Type B pancreatic cell (in vitro differentiated cells): ENCODE results near the gene AHRR. TPM values are rescaled to one million over a fixed set of nuclear protein-coding genes. Genes with fewer than 3 reads are reported as not detected.

Source experiments
- DNase-seq: peaks from one replicate; pipeline ENCODE4 v3.0.0; 2021; ENCODE audit warnings: mixed read lengths; ENCODE audit not compliant: unreplicated experiment; ENCODE audit errors: extremely low spot score
- H3K27ac Mint-ChIP-seq: 2 replicates; pipeline ENCODE4 v1.8.0; 2021; ENCODE audit warnings: mild to moderate bottlenecking, mixed read lengths
- H3K27me3 Mint-ChIP-seq: 2 replicates; pipeline ENCODE4 v1.8.0; 2021; ENCODE audit warnings: mixed read lengths
- H3K36me3 Mint-ChIP-seq: 2 replicates; pipeline ENCODE4 v1.8.0; 2021; ENCODE audit warnings: mixed read lengths
- H3K4me1 Mint-ChIP-seq: one replicate; pipeline ENCODE4 v1.8.0; 2021; ENCODE audit warnings: mixed read lengths; ENCODE audit not compliant: unreplicated experiment
- H3K4me3 Mint-ChIP-seq: 2 replicates; pipeline ENCODE4 v1.8.0; 2021; ENCODE audit warnings: mild to moderate bottlenecking, mixed read lengths
- H3K9me3 Mint-ChIP-seq: 2 replicates; pipeline ENCODE4 v1.8.0; 2021; ENCODE audit warnings: mixed read lengths
- total RNA-seq: library from RNA; stranded (reverse); gene quantifications from 2 replicates; pipeline ENCODE4 v1.2.1, GENCODE V29; 2021; ENCODE audit warnings: low replicate concordance
- TF ChIP-seq, protein P1 (sequence below): fragments of 200-600 bp; sonication (generic); conservative IDR thresholded peaks from 2 replicates; pipeline ENCODE4 v1.5.0; 2021; ENCODE audit warnings: antibody characterized with exemption, mild to moderate bottlenecking

Gene AHRR
- total RNA-seq, 1 donor from 2014 or later: 13.4 TPM

DNA sequence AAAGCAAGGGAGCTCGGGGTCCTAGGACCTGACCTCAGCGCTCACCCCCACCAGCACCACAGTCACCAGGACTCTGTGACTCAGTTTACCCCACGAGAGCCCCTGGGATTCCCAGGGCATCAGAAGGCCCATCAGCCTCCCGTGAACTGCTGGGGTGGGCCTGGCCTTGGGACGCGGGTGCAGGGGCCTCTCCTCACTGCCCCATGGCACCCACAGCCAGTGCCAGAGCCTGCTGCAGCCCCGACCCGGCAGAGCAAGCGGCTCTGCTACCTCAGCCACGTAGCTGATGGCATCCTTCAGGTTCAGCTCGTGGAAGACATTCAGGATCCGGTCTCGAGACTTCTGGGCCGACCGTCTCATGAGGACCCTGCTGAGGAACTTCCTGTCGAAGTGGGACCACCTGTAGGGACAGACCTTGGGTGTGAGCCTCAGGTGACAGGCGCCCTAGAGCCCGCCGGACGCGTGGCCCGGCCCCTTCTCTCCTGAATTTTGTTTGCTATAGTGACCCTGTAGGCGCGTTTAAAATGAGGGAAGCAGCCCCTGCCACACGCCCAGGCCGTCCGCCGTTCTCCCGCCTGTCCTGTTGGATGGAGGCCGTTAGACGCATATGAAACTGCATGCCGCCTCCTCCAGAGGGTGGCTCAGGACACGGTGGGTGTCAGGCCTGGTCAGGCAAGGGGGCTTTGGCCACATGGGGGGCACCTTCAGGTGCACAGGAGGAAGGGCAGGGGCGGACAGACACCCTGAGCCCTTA is 158.2 kb downstream of the AHRR start:
- Mint-ChIP-seq H3K4me1 (no peaks in the 10 kb centered on the region), H3K9me3 (no peaks in the 10 kb centered on the region), H3K27me3 (no peaks in the 10 kb centered on the region), H3K27ac (no peak overlapping the region), H3K4me3 (no peak overlapping the region), H3K36me3 (no peaks in the 10 kb centered on the region)
- DNase-seq: no peak
- TF ChIP-seq, protein P1, sequence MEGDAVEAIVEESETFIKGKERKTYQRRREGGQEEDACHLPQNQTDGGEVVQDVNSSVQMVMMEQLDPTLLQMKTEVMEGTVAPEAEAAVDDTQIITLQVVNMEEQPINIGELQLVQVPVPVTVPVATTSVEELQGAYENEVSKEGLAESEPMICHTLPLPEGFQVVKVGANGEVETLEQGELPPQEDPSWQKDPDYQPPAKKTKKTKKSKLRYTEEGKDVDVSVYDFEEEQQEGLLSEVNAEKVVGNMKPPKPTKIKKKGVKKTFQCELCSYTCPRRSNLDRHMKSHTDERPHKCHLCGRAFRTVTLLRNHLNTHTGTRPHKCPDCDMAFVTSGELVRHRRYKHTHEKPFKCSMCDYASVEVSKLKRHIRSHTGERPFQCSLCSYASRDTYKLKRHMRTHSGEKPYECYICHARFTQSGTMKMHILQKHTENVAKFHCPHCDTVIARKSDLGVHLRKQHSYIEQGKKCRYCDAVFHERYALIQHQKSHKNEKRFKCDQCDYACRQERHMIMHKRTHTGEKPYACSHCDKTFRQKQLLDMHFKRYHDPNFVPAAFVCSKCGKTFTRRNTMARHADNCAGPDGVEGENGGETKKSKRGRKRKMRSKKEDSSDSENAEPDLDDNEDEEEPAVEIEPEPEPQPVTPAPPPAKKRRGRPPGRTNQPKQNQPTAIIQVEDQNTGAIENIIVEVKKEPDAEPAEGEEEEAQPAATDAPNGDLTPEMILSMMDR: no peak

DNA sequence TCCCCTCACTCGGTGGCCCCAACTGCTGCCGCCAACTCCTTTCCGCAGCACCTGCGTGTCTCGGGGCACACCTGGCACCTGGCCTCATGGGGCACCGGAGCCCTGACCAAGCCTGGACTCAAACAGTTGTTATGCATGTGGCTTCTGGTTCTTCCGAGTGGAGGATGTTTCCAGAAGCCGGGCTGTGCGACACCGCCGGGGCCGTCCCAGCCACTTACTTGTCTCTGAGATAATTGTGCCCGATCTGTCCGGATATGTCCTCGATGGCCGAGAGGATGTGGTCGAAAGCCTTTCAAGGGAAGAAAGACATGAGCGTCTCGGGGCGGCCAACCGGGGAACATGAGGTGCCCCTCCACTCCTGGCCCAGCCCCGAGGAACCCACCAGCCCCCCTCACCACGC is 159.8 kb downstream of the AHRR start:
- Mint-ChIP-seq H3K4me1 (no peaks in the 10 kb centered on the region), H3K27me3 (no peaks in the 10 kb centered on the region), H3K9me3 (no peaks in the 10 kb centered on the region), H3K4me3 (no peak overlapping the region), H3K36me3 (no peaks in the 10 kb centered on the region), H3K27ac (no peak overlapping the region)
- DNase-seq: no peak
- TF ChIP-seq, protein P1: no peak

DNA sequence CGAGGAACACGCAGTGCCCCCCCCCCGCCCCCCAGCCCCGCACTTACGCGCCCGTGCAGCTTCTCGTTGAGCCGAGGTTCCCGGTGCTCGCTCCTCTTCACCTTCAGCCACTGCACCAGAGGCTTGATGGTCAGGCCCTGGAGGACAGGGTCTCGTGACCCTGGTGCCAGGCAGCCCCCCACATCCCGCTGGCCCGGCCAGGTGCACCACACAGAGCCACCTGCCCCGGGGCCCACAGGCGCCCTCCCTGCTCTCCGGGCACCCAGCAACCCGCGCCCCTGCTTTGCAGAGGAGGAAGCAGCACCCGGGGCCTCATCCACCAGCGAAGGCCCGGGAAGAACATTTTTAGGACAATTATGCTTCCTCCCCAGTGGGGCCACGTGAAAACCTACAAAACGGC is 160.5 kb downstream of the AHRR start:
- Mint-ChIP-seq H3K27me3 (no peaks in the 10 kb centered on the region), H3K4me1 (no peaks in the 10 kb centered on the region), H3K36me3 (no peaks in the 10 kb centered on the region), H3K27ac (no peak overlapping the region), H3K9me3 (no peaks in the 10 kb centered on the region), H3K4me3 (no peak overlapping the region)
- TF ChIP-seq, protein P1: no peak
- no peak for DNase-seq

DNA sequence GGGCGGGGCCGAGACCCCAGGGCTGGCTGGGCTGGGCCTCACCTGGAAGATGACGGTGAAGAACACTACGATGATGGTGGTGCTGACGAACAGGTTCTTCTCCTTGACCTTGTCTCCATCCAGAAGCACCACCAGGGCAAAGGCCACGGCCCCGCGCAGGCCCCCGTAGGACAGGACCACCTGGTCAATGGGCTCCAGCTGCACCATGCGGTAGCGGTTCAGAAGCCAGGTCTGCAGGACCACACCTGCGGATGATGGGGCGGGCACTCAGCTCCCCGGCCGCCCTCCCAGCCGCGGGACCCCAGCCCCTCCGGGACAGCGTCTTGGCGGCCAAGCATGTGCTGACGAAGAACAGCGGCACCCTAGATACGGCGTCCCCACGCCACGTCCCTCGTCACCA is 161.0 kb downstream of the AHRR start:
- H3K27me3 Mint-ChIP-seq: no peaks in the 10 kb centered on the region

DNA sequence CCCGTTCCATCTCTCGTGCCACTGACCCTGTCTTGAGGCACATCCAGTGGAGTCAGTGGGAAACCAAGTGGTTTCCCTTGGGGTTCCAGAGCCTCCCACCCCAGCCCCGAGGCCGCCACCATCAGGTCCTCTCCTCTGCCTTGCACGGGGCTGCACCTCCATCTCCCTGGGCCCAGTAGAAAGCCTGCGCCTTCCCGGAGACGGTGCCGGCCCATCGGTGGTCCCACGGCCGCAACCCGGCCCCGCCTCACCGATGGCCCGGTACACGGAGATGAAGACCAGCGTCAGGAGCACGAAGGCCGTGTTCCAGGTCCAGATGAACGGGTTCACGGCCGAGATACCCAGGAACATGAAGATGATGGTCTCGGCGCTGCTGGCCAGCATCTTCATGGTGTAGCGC is 161.5 kb downstream of the AHRR start:
- TF ChIP-seq, protein P1: no peak
- H3K4me3 Mint-ChIP-seq: no peak overlapping the region
- no peaks in the 10 kb centered on the region for H3K27me3 Mint-ChIP-seq
- H3K9me3 Mint-ChIP-seq: no peaks in the 10 kb centered on the region
- no peak for DNase-seq
- H3K4me1 Mint-ChIP-seq: no peaks in the 10 kb centered on the region
- H3K27ac Mint-ChIP-seq: no peak overlapping the region
- no peaks in the 10 kb centered on the region for H3K36me3 Mint-ChIP-seq

More for the DNA sequence above, 161.0 kb downstream of the AHRR start:
- no peaks in the 10 kb centered on the region for H3K4me1 Mint-ChIP-seq
- no peaks in the 10 kb centered on the region for H3K9me3 Mint-ChIP-seq
- TF ChIP-seq, protein P1: no peak
- H3K4me3 Mint-ChIP-seq: no peak overlapping the region
- no peak for DNase-seq
- H3K36me3 Mint-ChIP-seq: no peaks in the 10 kb centered on the region
- H3K27ac Mint-ChIP-seq: no peak overlapping the region
